ENCODE measurements around the gene TMEM128.
"Not testable (repeated sequence)": the region's sequence is repeated elsewhere in the genome, so short reads cannot be mapped to it uniquely, and the experiment has no call there.

TMEM128 gene

GRCh38 chr4:4225915-4226605 is 22.0 kb downstream of the TMEM128 start:
- H3K9me3 ChIP-seq (ENCODE audit: low read length): no peaks in the 10 kb centered on the region
- no peak overlapping the region for H3K9ac ChIP-seq (ENCODE audit: low read length)
- H3K79me2 ChIP-seq (ENCODE audit: insufficient read depth, low read length): no peaks in the 10 kb centered on the region
- H3K9me2 ChIP-seq (ENCODE audit: low read depth, low read length): no peaks in the 10 kb centered on the region
- H3K36me3 ChIP-seq (ENCODE audit: insufficient read depth, low read length): no peaks in the 10 kb centered on the region
- H3K27me3 ChIP-seq (ENCODE audit: insufficient read depth, low read length): no peaks in the 10 kb centered on the region
- H3F3A ChIP-seq (ENCODE audit: insufficient read depth, low read length): no peaks in the 10 kb centered on the region
- H3K27ac ChIP-seq (ENCODE audit: low read depth, low read length, poor library complexity, severe bottlenecking): no peak overlapping the region
- no peak overlapping the region for H3K4me3 ChIP-seq (ENCODE audit: low read depth, low read length, poor library complexity, severe bottlenecking)
- TF ChIP-seq, protein P1, sequence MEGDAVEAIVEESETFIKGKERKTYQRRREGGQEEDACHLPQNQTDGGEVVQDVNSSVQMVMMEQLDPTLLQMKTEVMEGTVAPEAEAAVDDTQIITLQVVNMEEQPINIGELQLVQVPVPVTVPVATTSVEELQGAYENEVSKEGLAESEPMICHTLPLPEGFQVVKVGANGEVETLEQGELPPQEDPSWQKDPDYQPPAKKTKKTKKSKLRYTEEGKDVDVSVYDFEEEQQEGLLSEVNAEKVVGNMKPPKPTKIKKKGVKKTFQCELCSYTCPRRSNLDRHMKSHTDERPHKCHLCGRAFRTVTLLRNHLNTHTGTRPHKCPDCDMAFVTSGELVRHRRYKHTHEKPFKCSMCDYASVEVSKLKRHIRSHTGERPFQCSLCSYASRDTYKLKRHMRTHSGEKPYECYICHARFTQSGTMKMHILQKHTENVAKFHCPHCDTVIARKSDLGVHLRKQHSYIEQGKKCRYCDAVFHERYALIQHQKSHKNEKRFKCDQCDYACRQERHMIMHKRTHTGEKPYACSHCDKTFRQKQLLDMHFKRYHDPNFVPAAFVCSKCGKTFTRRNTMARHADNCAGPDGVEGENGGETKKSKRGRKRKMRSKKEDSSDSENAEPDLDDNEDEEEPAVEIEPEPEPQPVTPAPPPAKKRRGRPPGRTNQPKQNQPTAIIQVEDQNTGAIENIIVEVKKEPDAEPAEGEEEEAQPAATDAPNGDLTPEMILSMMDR (IDR thresholded peaks at IDR 0.05; ENCODE audit: low read length): no peak
- TF ChIP-seq EZH2 (IDR thresholded peaks at IDR 0.05; ENCODE audit: borderline replicate concordance, low read length): no peak
- H4K20me1 ChIP-seq (ENCODE audit: insufficient read depth, low read length): no peaks in the 10 kb centered on the region
- no peak overlapping the region for H3K4me2 ChIP-seq (ENCODE audit: low read length)
- no peak overlapping the region for H2AFZ ChIP-seq (ENCODE audit: low read length)
- no peaks in the 10 kb centered on the region for H3K4me1 ChIP-seq (ENCODE audit: insufficient read depth, low read length, severe bottlenecking)

DNA sequence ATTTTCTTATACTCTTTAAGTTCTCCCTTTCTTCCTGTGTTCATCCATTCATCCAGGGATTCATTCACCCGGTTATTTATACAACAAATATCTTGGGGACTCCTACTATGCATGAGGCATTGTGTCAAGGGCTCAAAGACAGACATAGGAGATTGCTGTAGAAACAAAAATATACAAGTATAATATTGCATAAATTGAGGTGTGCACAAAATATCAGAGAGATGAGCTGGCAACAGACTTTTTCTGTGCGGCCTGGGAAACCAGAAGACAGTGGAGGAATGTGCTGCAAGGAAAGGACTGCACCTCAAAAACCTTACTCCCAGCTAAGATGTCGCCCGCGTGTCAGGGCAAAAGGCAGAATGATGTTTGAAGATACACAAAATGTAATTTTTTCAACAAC is 30.9 kb downstream of the TMEM128 start:
- no peak overlapping the region for H3K4me3 ChIP-seq (ENCODE audit: low read depth, low read length, poor library complexity, severe bottlenecking)
- H3K9ac ChIP-seq (ENCODE audit: low read length): no peak overlapping the region
- no peak overlapping the region for H3K27ac ChIP-seq (ENCODE audit: low read depth, low read length, poor library complexity, severe bottlenecking)
- TF ChIP-seq, protein P1 (IDR thresholded peaks at IDR 0.05; ENCODE audit: low read length): no peak
- no peak for TF ChIP-seq EZH2 (IDR thresholded peaks at IDR 0.05; ENCODE audit: borderline replicate concordance, low read length)
- no peaks in the 10 kb centered on the region for H3K79me2 ChIP-seq (ENCODE audit: insufficient read depth, low read length)
- no peak overlapping the region for H2AFZ ChIP-seq (ENCODE audit: low read length)
- H3K9me2 ChIP-seq (ENCODE audit: low read depth, low read length): no peaks in the 10 kb centered on the region
- no peaks in the 10 kb centered on the region for H4K20me1 ChIP-seq (ENCODE audit: insufficient read depth, low read length)
- no peaks in the 10 kb centered on the region for H3K27me3 ChIP-seq (ENCODE audit: insufficient read depth, low read length)
- no peaks in the 10 kb centered on the region for H3K9me3 ChIP-seq (ENCODE audit: low read length)
- H3F3A ChIP-seq (ENCODE audit: insufficient read depth, low read length): no peaks in the 10 kb centered on the region
- no peak overlapping the region for H3K4me2 ChIP-seq (ENCODE audit: low read length)
- no peaks in the 10 kb centered on the region for H3K4me1 ChIP-seq (ENCODE audit: insufficient read depth, low read length, severe bottlenecking)
- H3K36me3 ChIP-seq (ENCODE audit: insufficient read depth, low read length): no peaks in the 10 kb centered on the region

GRCh38 chr4:4216648-4217047 is 31.4 kb downstream of the TMEM128 start:
- no peak overlapping the region for H3K9ac ChIP-seq (ENCODE audit: low read length)
- no peak overlapping the region for H2AFZ ChIP-seq (ENCODE audit: low read length)
- H3K27me3 ChIP-seq (ENCODE audit: insufficient read depth, low read length): no peaks in the 10 kb centered on the region
- no peak for TF ChIP-seq EZH2 (IDR thresholded peaks at IDR 0.05; ENCODE audit: borderline replicate concordance, low read length)
- TF ChIP-seq, protein P1 (IDR thresholded peaks at IDR 0.05; ENCODE audit: low read length): no peak
- no peaks in the 10 kb centered on the region for H3K9me3 ChIP-seq (ENCODE audit: low read length)
- H3K4me1 ChIP-seq (ENCODE audit: insufficient read depth, low read length, severe bottlenecking): no peaks in the 10 kb centered on the region
- H3F3A ChIP-seq (ENCODE audit: insufficient read depth, low read length): no peaks in the 10 kb centered on the region
- no peaks in the 10 kb centered on the region for H4K20me1 ChIP-seq (ENCODE audit: insufficient read depth, low read length)
- H3K79me2 ChIP-seq (ENCODE audit: insufficient read depth, low read length): no peaks in the 10 kb centered on the region
- H3K27ac ChIP-seq (ENCODE audit: low read depth, low read length, poor library complexity, severe bottlenecking): no peak overlapping the region
- H3K4me2 ChIP-seq (ENCODE audit: low read length): no peak overlapping the region
- no peaks in the 10 kb centered on the region for H3K36me3 ChIP-seq (ENCODE audit: insufficient read depth, low read length)
- H3K4me3 ChIP-seq (ENCODE audit: low read depth, low read length, poor library complexity, severe bottlenecking): no peak overlapping the region
- no peaks in the 10 kb centered on the region for H3K9me2 ChIP-seq (ENCODE audit: low read depth, low read length)

GRCh38 chr4:4213674-4214073 is 34.3 kb downstream of the TMEM128 start:
- H3K4me3 ChIP-seq (ENCODE audit: low read depth, low read length, poor library complexity, severe bottlenecking); H3K4me1 ChIP-seq (ENCODE audit: insufficient read depth, low read length, severe bottlenecking); H3K9me2 ChIP-seq (ENCODE audit: low read depth, low read length); H3K9ac ChIP-seq (ENCODE audit: low read length); H4K20me1 ChIP-seq (ENCODE audit: insufficient read depth, low read length); H3K9me3 ChIP-seq (ENCODE audit: low read length); H3K79me2 ChIP-seq (ENCODE audit: insufficient read depth, low read length); H3K27ac ChIP-seq (ENCODE audit: low read depth, low read length, poor library complexity, severe bottlenecking); H3K27me3 ChIP-seq (ENCODE audit: insufficient read depth, low read length); H3F3A ChIP-seq (ENCODE audit: insufficient read depth, low read length); H3K36me3 ChIP-seq (ENCODE audit: insufficient read depth, low read length); H2AFZ ChIP-seq (ENCODE audit: low read length); H3K4me2 ChIP-seq (ENCODE audit: low read length): not testable (repeated sequence)
